Gastroesophageal sphincter (tissue), 4 donors: Measurements from ENCODE around the gene CEP89. TPM values are rescaled to one million over a fixed set of nuclear protein-coding genes. Genes with fewer than 3 reads are reported as not detected.
"Not testable (repeated sequence)": the region's sequence is repeated elsewhere in the genome, so short reads cannot be mapped to it uniquely, and the experiment has no call there.

Source experiments
- ATAC-seq: fragments of 150-250 bp; one replicate; pipeline ENCODE4 v1.9.1; 2016; ENCODE audit warnings: mild to moderate bottlenecking, moderate library complexity
- H3K27ac ChIP-seq, 4 donors: fragments of 200-600 bp; sonication (generic) in 3 of 4; 1 replicate in 3 of 4; 2 replicates in 1 of 4; pipeline ENCODE4 v1.5.1; 2016 to 2019
- H3K27me3 ChIP-seq: fragments of 200-600 bp; sonication (generic); one replicate; pipeline ENCODE4 v1.5.1; 2019
- H3K36me3 ChIP-seq, 2 donors: fragments of 200-600 bp; sonication (generic); one replicate each; pipeline ENCODE4 v1.5.1; 2019; ENCODE audit warnings: control low read depth in 1 of 2
- H3K4me1 ChIP-seq, 3 donors: fragments of 200-600 bp; sonication (generic); 1 replicate in 2 of 3; 2 replicates in 1 of 3; pipeline ENCODE4 v1.5.1; 2016 to 2019; ENCODE audit warnings: control low read depth in 2 of 3
- H3K4me3 ChIP-seq, 2 donors: fragments of 200-600 bp; sonication (generic); one replicate each; pipeline ENCODE4 v1.5.1; 2019; ENCODE audit warnings: mild to moderate bottlenecking in 1 of 2, moderate library complexity in 1 of 2
- H3K9me3 ChIP-seq, 3 donors: fragments of 200-600 bp; sonication (generic); one replicate each; pipeline ENCODE4 v1.5.1; 2017 to 2019; ENCODE audit warnings: control low read depth in 2 of 3
- CTCF ChIP-seq, 4 experiments: fragments of 200-600 bp in 2 of 4; fragments of 450-650 bp in 2 of 4; sonication (generic) in 1 of 4; IDR thresholded peaks; one replicate each; pipeline ENCODE4 v1.5.1; 2017 to 2019; ENCODE audit warnings: antibody characterized with exemption in 4 of 4, mild to moderate bottlenecking in 2 of 4, moderate library complexity in 2 of 4
- EP300 ChIP-seq: sonication (generic); formaldehyde crosslinking; IDR thresholded peaks from one replicate; pipeline ENCODE4 v1.6.1; 2017; ENCODE audit warnings: antibody characterized with exemption, mild to moderate bottlenecking
- POLR2A ChIP-seq, 2 donors: fragments of 450-650 bp; IDR thresholded peaks; one replicate each; pipeline ENCODE4 v1.6.1; 2017; ENCODE audit warnings: antibody characterized with exemption in 2 of 2, mild to moderate bottlenecking in 2 of 2, moderate library complexity in 1 of 2
- POLR2AphosphoS5 ChIP-seq: sonication (generic); formaldehyde crosslinking; IDR thresholded peaks from one replicate; pipeline ENCODE4 v1.6.1; 2017; ENCODE audit warnings: antibody characterized with exemption
- WGBS, 2 donors: methylation state at CpG; one replicate each; pipeline ENCODE4 v1.1.5; 2018; ENCODE audit warnings: low coverage in 1 of 2; 5-methylcytosine and 5-hydroxymethylcytosine counted together
- total RNA-seq, 4 donors: library from RNA; depleted of rRNA; stranded (reverse); fragments of >200 nt; gene quantifications; one replicate each; pipeline ENCODE4 v1.1.0, GENCODE V29; 2016

CEP89 gene
- total RNA-seq, 4 donors from 2014 or later, result 14.8 to 21.9 (median 20.2) TPM

DNA sequence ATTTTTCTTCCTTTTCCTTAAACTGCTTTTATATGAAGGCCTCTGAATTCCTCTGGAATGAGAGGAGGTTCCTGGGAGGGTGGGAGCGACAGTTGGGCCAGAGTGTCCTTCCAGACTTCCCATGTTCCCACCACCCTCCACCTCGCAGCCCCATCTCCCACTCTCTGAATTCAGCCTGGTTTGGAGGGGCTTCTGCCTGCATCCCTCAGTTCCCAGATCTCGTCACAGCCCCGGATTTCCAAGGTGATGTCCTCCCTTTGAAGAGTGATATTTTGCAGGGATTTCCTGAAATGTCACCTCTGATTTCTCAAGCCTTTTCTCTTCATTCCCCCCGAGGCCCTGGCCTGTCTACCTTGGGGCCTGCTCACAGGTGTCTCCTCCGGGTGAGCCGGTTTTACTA lies 85.5 kb downstream of the CEP89 start:
- Histone ChIP-seq H3K27me3 (no peaks in the 10 kb centered on the region), H3K4me1 (no peaks in the 10 kb centered on the region), H3K36me3 (peaks cover 0 to 75% of the 10 kb centered on the region in 2 donors), H3K4me3 (no peak overlapping the region), H3K27ac (no peak overlapping the region), H3K9me3 (peaks cover 0 to 7% (median 0%) of the 10 kb centered on the region in 3 donors)
- 89 to 93% methylated on average over 4 to 6 of the region's 7 CpGs for WGBS, 2 donors
- no peak for ATAC-seq
- TF ChIP-seq POLR2AphosphoS5 (no peak), EP300 (no peak), CTCF (IDR thresholded peaks at IDR 0.05) (no peak), POLR2A (IDR thresholded peaks at IDR 0.05) (no peak)

GRCh38 chr19:32885255-32885654 lies 86.5 kb downstream of the CEP89 start:
- H3K36me3 ChIP-seq, result peaks cover 0 to 75% of the 10 kb centered on the region in 2 donors
- not testable (repeated sequence) for ATAC-seq
- WGBS, 2 donors, result 89 to 90% methylated on average over 5 of the region's 5 CpGs

GRCh38 chr19:32881766-32882165 lies 90.0 kb downstream of the CEP89 start:
- ATAC-seq, result no peak
- Histone ChIP-seq H3K27ac (no peak overlapping the region), H3K4me3 (no peak overlapping the region), H3K36me3 (peaks cover 0 to 85% of the 10 kb centered on the region in 2 donors), H3K27me3 (no peaks in the 10 kb centered on the region), H3K4me1 (no peaks in the 10 kb centered on the region), H3K9me3 (no peaks in the 10 kb centered on the region)
- TF ChIP-seq CTCF (IDR thresholded peaks at IDR 0.05), result no peak
- TF ChIP-seq EP300, result no peak
- TF ChIP-seq POLR2A (IDR thresholded peaks at IDR 0.05), result no peak
- TF ChIP-seq POLR2AphosphoS5, result no peak
- 65 to 79% methylated on average over 2 to 6 of the region's 12 CpGs for WGBS, 2 donors

More at GRCh38 chr19:32885255-32885654, 86.5 kb downstream of the CEP89 start:
- not testable (repeated sequence) for H3K27me3 ChIP-seq, H3K27ac ChIP-seq, H3K4me1 ChIP-seq, H3K4me3 ChIP-seq, H3K9me3 ChIP-seq

GRCh38 chr19:32880622-32881021 lies 91.1 kb downstream of the CEP89 start:
- Histone ChIP-seq H3K9me3 (no peaks in the 10 kb centered on the region), H3K4me3 (no peak overlapping the region), H3K4me1 (no peaks in the 10 kb centered on the region), H3K36me3 (peaks cover 0 to 82% of the 10 kb centered on the region in 2 donors), H3K27me3 (no peaks in the 10 kb centered on the region), H3K27ac (no peak overlapping the region)
- WGBS, 2 donors, result 80 to 100% methylated on average over 1 to 2 of the region's 2 CpGs
- TF ChIP-seq POLR2A (IDR thresholded peaks at IDR 0.05) (no peak), POLR2AphosphoS5 (no peak)
- ATAC-seq, result no peak

- H3K27ac ChIP-seq, result no peak overlapping the region
- H3K4me3 ChIP-seq, result no peak overlapping the region
- H3K36me3 ChIP-seq, result peaks cover 0 to 80% of the 10 kb centered on the region in 2 donors
- TF ChIP-seq EP300, result no peak
- TF ChIP-seq CTCF (IDR thresholded peaks at IDR 0.05), result no peak
- TF ChIP-seq POLR2A (IDR thresholded peaks at IDR 0.05), result no peak
- no peak for TF ChIP-seq POLR2AphosphoS5
- no peaks in the 10 kb centered on the region for H3K27me3 ChIP-seq
- ATAC-seq, result no peak
- no peaks in the 10 kb centered on the region for H3K4me1 ChIP-seq
- H3K9me3 ChIP-seq, result no peaks in the 10 kb centered on the region
- 100% methylated on average over 1 of the region's 8 CpGs; no CpG with 5 or more reads in 1 of the 2 donors for WGBS, 2 donors
Measured at GRCh38 chr19:32879741-32880140, 92.0 kb downstream of the CEP89 start.

DNA sequence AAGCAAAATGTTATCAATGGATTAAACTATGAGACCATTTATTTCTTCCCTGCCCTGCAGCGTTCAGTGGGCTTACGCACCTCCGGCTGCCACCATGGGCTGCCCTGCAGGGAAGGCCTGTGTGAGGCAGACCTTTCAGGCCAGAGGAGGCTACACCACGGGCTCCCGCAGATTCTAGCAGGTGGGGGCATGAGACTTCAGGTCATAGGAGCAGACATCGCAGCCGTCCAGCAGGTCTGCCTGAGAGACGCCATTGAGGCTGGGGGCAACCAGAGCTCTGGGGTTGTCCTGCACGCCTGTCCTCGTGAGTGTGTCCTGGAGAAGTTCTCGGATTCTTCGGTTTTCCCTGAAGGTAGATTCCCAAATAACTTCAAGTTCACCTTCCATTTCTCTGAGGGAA lies 92.8 kb downstream of the CEP89 start:
- TF ChIP-seq EP300, result no peak
- TF ChIP-seq POLR2AphosphoS5, result no peak
- no peak for TF ChIP-seq CTCF (IDR thresholded peaks at IDR 0.05)
- no peak for TF ChIP-seq POLR2A (IDR thresholded peaks at IDR 0.05)
- Histone ChIP-seq H3K36me3 (peaks cover 0 to 73% of the 10 kb centered on the region in 2 donors), H3K4me3 (no peak overlapping the region), H3K27ac (no peak overlapping the region), H3K27me3 (no peaks in the 10 kb centered on the region), H3K4me1 (no peaks in the 10 kb centered on the region), H3K9me3 (no peaks in the 10 kb centered on the region)
- ATAC-seq, result no peak
- 90 to 96% methylated on average over 4 to 11 of the region's 12 CpGs for WGBS, 2 donors
